GM12878 (cell line): Measurements from ENCODE around the gene ACTN2. TPM values are rescaled to one million over a fixed set of nuclear protein-coding genes. Genes with fewer than 3 reads are reported as not detected.
A peak's percentile ranks its signal among the peaks of the same experiment; 100 is the strongest.

Source experiments
- ATF7 ChIP-seq: fragments of 450-650 bp; IDR thresholded peaks from 2 replicates; pipeline ENCODE4 v1.6.1; 2016; ENCODE audit warnings: low read depth, mild to moderate bottlenecking
- BHLHE40 ChIP-seq, 2 experiments: fragments of 450-650 bp in 1 of 2; IDR thresholded peaks; 2 replicates each; pipeline ENCODE4 v1.6.1; 2011 to 2017; ENCODE audit warnings: low read depth in 2 of 2, borderline replicate concordance in 1 of 2, improper control_type of control experiment in 1 of 2, low read length in 1 of 2, mild to moderate bottlenecking in 1 of 2
- CHD1 ChIP-seq: IDR thresholded peaks from 2 replicates; pipeline ENCODE4 v1.6.1; 2012; ENCODE audit warnings: low read depth, low read length, improper control_type of control experiment
- E4F1 ChIP-seq: fragments of 450-650 bp; IDR thresholded peaks from 2 replicates; pipeline ENCODE4 v1.6.1; 2018; ENCODE audit warnings: borderline replicate concordance, mild to moderate bottlenecking; ENCODE audit not compliant: partially characterized antibody
- ETV6 ChIP-seq, 2 experiments: fragments of 450-650 bp in 1 of 2; IDR thresholded peaks in 1 of 2; conservative IDR thresholded peaks in 1 of 2; 2 replicates each; pipeline ENCODE4 v1.6.1; 2014; ENCODE audit warnings: antibody characterized with exemption in 1 of 2, borderline replicate concordance in 1 of 2, low read depth in 1 of 2, mild to moderate bottlenecking in 1 of 2, moderate library complexity in 1 of 2
- HCFC1 ChIP-seq: fragments of 150-350 bp; IDR thresholded peaks from 2 replicates; pipeline ENCODE4 v1.6.1; 2014; ENCODE audit warnings: low read length
- HDAC2 ChIP-seq: fragments of 200-600 bp; sonication (generic); IDR thresholded peaks from 2 replicates; pipeline ENCODE4 v1.6.1; 2017
- KLF5 ChIP-seq: fragments of 450-650 bp; IDR thresholded peaks from 2 replicates; pipeline ENCODE4 v1.6.1; 2014; ENCODE audit warnings: mild to moderate bottlenecking; ENCODE audit not compliant: partially characterized antibody
- NKRF ChIP-seq: fragments of 450-650 bp; conservative IDR thresholded peaks from 2 replicates; pipeline ENCODE4 v1.6.1; 2017; ENCODE audit warnings: mild to moderate bottlenecking, moderate library complexity
- PBX3 ChIP-seq: IDR thresholded peaks from 2 replicates; pipeline ENCODE4 v1.6.1; 2011; ENCODE audit warnings: mild to moderate bottlenecking, low read depth, low read length, moderate library complexity; ENCODE audit not compliant: insufficient replicate concordance
- PKNOX1 ChIP-seq: fragments of 450-650 bp; IDR thresholded peaks from 2 replicates; pipeline ENCODE4 v1.6.1; 2016; ENCODE audit warnings: mild to moderate bottlenecking
- POLR2AphosphoS2 ChIP-seq: IDR thresholded peaks from 2 replicates; pipeline ENCODE4 v1.6.1; 2011; ENCODE audit warnings: low read depth, mild to moderate bottlenecking, low read length, improper control_type of control experiment, moderate library complexity
- PRDM15 ChIP-seq: fragments of 450-650 bp; formaldehyde crosslinking; IDR thresholded peaks from 2 replicates; pipeline ENCODE4 v1.4.0; 2020; ENCODE audit warnings: mild to moderate bottlenecking, moderate library complexity
- RAD51 ChIP-seq: fragments of 450-650 bp; IDR thresholded peaks from 2 replicates; pipeline ENCODE4 v1.6.1; 2016; ENCODE audit warnings: moderate library complexity, mild to moderate bottlenecking, inconsistent platforms
- RUNX3 ChIP-seq: IDR thresholded peaks from 2 replicates; pipeline ENCODE4 v1.6.1; 2012; ENCODE audit warnings: low read length, inconsistent platforms
- SMAD5 ChIP-seq: IDR thresholded peaks from 2 replicates; pipeline ENCODE4 v1.6.1; 2016; ENCODE audit warnings: antibody characterized with exemption, low read depth
- STAT3 ChIP-seq: IDR thresholded peaks from 2 replicates; pipeline ENCODE4 v1.6.1; 2011; ENCODE audit warnings: low read depth, low read length, improper control_type of control experiment
- YY1 ChIP-seq: IDR thresholded peaks from 2 replicates; pipeline ENCODE4 v1.6.1; 2011; ENCODE audit warnings: low read depth, mild to moderate bottlenecking, low read length
- ZNF207 ChIP-seq: fragments of 450-650 bp; IDR thresholded peaks from 2 replicates; pipeline ENCODE4 v1.6.1; 2014; ENCODE audit warnings: antibody characterized with exemption, mild to moderate bottlenecking, borderline replicate concordance
- polyA plus RNA-seq, 11 experiments: library from polyadenylated mRNA; depleted of rRNA in 4 of 11; unstranded in 6 of 11; stranded (reverse) in 5 of 11; fragments of >200 nt; fragmentation: Nextera tagmentation in 4 of 11; fragmentation: Illumina TruSeq in 1 of 11; extraction: Ambion mirVana in 4 of 11; extraction: Trizol in 1 of 11; gene quantifications; 1 replicate in 1 of 11; 2 replicates in 10 of 11; pipeline versions ENCODE4 v1.2.1 to v1.2.3, GENCODE V29; 2011 to 2016; ENCODE audit warnings: inconsistent platforms in 2 of 11, missing spikeins in 2 of 11, low read depth in 1 of 11
- total RNA-seq, 4 experiments: library from RNA; depleted of rRNA in 3 of 4; stranded (reverse); fragments of >200 nt in 3 of 4; fragmentation: Illumina TruSeq in 1 of 4; extraction: Trizol in 1 of 4; gene quantifications; 2 replicates each; pipeline versions ENCODE4 v1.2.1 to v1.2.3, GENCODE V29; 2013 to 2021

The ACTN2 gene
- total and polyA plus RNA-seq, 10 of the 15 experiments (the other 5 are each of a cell fraction or from before 2014, with no cell fraction given): 0.10 TPM; not detected in 9

GRCh38 chr1:236795035-236795756 lies 108.9 kb downstream of the ACTN2 start, which contains the start of gene MTR (continued):
- TF ChIP-seq ZNF207 (peak; percentile 31), SMAD5 (peak; percentile 86; the same call in 1 of the 2 replicates), YY1 (peak; percentile 70), CHD1 (no peak), PKNOX1 (peak; percentile 93), RAD51 (0 out of 2 replicates have a peak, but pooled peaks have one; percentile 20), NKRF (peak; percentile 96), KLF5 (peak; percentile 68), POLR2AphosphoS2 (0 out of 2 replicates have a peak, but pooled peaks have one; percentile 30), RUNX3 (peak; percentile 77), STAT3 (no peak), ETV6 (conservative IDR thresholded peaks at IDR 0.05 in 1 of 2, IDR thresholded peaks at IDR 0.05 in 1 of 2; ENCODE audit: borderline replicate concordance in 1 of 2, low read depth in 1 of 2) (no peak), PBX3 (peak; percentile 62), BHLHE40 (IDR thresholded peaks at IDR 0.05; ENCODE audit: borderline replicate concordance in 1 of 2, low read depth in 2 of 2, low read length in 1 of 2) (peak in 1 of 2 experiments; percentile 90; a peak in 2 of 4 replicates), PRDM15 (CRISPR knock-in tag) (no peak), ATF7 (0 out of 2 replicates have a peak, but pooled peaks have one; percentile 20), E4F1 (peak; percentile 36), HDAC2 (no peak), HCFC1 (peak; percentile 96)
